ENCODE measurements around the gene PDCL3.

DNA sequence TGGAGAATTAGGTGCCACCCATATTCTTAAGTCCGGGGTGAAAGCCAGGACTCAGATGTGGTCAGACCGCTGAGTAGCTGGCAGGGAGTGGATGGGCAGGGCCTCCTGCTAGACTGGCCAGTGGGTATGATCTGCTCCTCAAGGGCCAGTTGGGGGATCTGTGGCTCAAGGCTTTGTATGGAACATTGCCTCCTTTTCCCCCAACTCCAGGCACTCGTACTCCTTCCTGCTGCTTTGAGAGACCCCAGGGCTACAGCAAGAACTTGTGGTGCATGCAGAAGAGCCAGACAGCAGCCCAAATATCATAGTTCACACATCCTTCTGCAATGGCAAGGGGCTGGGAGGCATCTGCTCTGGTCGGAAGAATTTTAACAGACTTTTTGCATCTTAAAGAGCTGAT is 61.7 kb downstream of the PDCL3 start:
- TF ChIP-seq CTCF (conservative IDR thresholded peaks at IDR 0.05; ENCODE audit: low read length) (no peak), EZH2phosphoT487 (IDR thresholded peaks at IDR 0.05; ENCODE audit: borderline replicate concordance, low read depth, low read length) (no peak)

All from OCI-LY7 (cell line).